HG02642 (cell line): ENCODE results near the gene OGDH.
"Not testable (repeated sequence)": the region's sequence is repeated elsewhere in the genome, so short reads cannot be mapped to it uniquely, and the experiment has no call there.

ENCODE experiments used
- ATAC-seq: cut with Tn5 transposase; IDR thresholded peaks from one replicate; pipeline ENCODE4 v1.9.1; 2021; ENCODE audit warnings: mild to moderate bottlenecking; ENCODE audit not compliant: unreplicated experiment, poor library complexity

Gene OGDH

GRCh38 chr7:44606341-44607140 is at the start of gene OGDH:
Gene OGDH, plus strand, starts transcription at chr7:44606627. Its CDS starts 17,717 bp downstream, at chr7:44624344.
- peak; percentile 95 for ATAC-seq

- no peak for ATAC-seq
Measured at GRCh38 chr7:44557485-44557884, 48.9 kb upstream of the OGDH start.

- no peak for ATAC-seq
Measured at GRCh38 chr7:44559485-44559884, 46.9 kb upstream of the OGDH start.

GRCh38 chr7:44561481-44561880 is 44.9 kb upstream of the OGDH start:
- ATAC-seq: no peak

- no peak for ATAC-seq
Measured at GRCh38 chr7:44561962-44562621, 44.3 kb upstream of the OGDH start.

GRCh38 chr7:44562622-44562962 is 43.8 kb upstream of the OGDH start:
- ATAC-seq: not testable (repeated sequence)

- ATAC-seq: no peak
Measured at GRCh38 chr7:44563171-44563679, 43.2 kb upstream of the OGDH start.

- no peak for ATAC-seq
Measured at GRCh38 chr7:44564606-44565005, 41.8 kb upstream of the OGDH start.

- ATAC-seq: peak; percentile 61
Measured at GRCh38 chr7:44565097-44565794, 41.2 kb upstream of the OGDH start.

- peak; percentile 30 for ATAC-seq
Measured at GRCh38 chr7:44565795-44566559, 40.5 kb upstream of the OGDH start.

- ATAC-seq: no peak
Measured at GRCh38 chr7:44566680-44567079, 39.7 kb upstream of the OGDH start.

- no peak for ATAC-seq
Measured at GRCh38 chr7:44567884-44568283, 38.5 kb upstream of the OGDH start.

- ATAC-seq: no peak
Measured at GRCh38 chr7:44568771-44569560, 37.5 kb upstream of the OGDH start.

- no peak for ATAC-seq
Measured at GRCh38 chr7:44569959-44570358, 36.5 kb upstream of the OGDH start.

GRCh38 chr7:44572771-44573170 is 33.7 kb upstream of the OGDH start:
- no peak for ATAC-seq

- ATAC-seq: peak; percentile 95
Measured at GRCh38 chr7:44573464-44574286, 32.8 kb upstream of the OGDH start, which contains the start of gene DDX56. Gene DDX56, minus strand, starts transcription at chr7:44573908. Its CDS starts 13 bp downstream, at chr7:44573895.

GRCh38 chr7:44574287-44574872 is 32.0 kb upstream of the OGDH start:
- no peak for ATAC-seq

- no peak for ATAC-seq
Measured at GRCh38 chr7:44575054-44575453, 31.4 kb upstream of the OGDH start.
